NCI-H2029 (cell line): ENCODE measurements around the gene BLM.
"Not testable (repeated sequence)": the region's sequence is repeated elsewhere in the genome, so short reads cannot be mapped to it uniquely, and the experiment has no call there.

Source experiments
- DNase-seq: peaks from one replicate; lab custom pipeline; 2025; lab: John Stamatoyannopoulos, UW

Gene BLM

DNA sequence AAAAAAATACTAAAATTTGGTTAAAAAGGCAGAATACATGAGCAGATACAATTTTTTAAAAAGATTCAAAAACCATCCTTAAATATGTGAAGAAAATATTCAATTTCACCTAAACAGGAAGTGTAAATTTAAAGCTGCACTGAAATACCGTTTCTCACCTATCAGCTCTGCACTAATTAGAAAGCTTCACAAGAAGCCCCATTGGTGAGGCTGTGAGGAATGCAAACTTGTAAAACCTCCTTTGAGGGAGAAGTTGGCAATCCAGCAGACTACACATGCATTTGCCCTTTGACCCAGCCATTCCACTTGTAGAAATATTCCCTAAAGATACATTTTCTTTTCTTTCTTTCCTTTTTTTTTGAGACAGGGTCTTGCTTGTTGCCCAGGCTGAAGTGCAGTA lies 18.8 kb downstream of the BLM start:
- no peak for DNase-seq

DNA sequence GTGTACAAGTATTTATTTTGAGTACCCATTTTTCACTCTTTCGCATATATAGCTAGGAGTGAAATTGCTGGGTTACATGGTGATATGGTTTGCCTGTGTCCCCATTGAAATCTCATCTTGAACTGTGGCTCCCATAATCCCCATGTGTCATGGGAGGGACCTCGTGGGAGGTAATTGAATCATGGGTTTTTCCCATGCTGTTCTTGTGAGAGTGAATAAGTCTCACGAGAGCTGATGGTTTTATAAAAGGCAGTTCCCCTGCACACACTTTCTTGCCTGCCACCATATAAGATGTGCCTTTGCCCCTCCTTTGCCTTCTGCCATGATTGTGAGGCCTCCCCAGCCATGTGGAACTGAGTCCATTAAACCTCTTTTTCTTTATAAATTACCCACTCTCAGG lies 23.4 kb downstream of the BLM start:
- DNase-seq, result not testable (repeated sequence)

DNA sequence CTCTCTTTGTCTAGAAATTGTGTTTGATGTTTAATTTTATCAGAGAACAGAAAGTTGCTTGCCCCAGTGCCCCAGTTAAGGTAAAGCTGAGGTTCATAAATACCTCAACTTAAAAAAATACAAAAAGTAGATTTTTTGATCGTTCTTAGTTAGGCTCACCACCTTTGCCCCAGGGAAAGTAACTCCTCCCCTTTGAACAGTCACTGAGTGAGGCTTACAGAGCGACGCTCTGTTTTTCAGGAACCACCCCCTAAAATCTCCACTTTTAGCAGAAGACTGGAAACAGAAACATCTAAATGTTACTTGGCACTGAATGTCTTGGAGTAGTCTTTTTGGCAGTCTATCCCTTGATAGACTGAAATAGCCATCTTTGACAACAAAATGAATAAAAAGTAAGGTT lies 24.9 kb downstream of the BLM start:
- no peak for DNase-seq

DNA sequence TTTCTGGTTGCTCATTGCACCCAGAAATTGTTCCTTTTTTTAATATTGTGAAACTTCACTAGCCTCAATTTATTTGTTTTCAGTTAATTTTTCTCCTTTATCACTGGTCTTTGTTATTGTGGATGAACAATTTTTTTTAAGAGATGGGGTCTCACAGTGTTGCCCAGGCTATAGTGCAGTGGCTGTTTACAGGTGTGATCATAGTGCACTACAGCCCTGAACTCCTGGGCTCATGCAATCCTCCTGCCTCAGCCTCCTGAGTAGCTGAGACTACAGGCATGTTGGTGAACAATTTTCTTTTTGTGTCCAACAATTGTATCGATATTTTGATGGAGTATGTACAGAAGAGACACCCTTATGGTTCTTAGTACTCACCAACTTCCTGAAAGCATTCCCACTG lies 26.3 kb downstream of the BLM start:
- no peak for DNase-seq

DNA sequence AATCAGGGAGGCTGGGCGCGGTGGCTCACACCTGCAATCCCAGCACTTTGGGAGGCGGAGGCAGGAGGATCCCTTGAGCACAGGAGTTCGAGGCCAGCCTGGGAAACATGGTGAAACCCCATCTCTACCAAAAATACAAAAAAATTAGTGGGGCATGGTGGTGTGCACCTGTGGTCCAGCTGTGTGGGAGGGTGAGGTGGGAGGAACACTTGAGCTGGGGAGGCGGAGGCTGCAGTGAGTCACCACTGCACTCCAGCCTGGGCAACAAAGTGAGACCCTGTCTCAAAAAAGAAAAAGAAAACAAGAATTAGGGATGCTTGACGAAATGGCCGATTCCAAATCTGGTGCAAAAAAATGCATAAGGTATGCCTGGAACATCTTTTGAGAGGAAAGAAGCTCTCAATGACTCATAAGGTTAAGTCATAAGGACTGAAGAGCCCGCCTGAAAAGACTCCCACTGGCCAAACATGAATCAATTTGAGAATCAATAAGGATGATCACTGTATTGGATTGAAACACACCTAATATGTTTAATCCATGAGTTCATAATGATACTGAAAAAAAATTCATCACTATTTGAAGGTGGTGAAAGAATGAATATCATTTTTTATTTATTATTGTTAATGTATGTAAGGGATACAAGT lies 27.7 kb downstream of the BLM start:
- no peak for DNase-seq

DNA sequence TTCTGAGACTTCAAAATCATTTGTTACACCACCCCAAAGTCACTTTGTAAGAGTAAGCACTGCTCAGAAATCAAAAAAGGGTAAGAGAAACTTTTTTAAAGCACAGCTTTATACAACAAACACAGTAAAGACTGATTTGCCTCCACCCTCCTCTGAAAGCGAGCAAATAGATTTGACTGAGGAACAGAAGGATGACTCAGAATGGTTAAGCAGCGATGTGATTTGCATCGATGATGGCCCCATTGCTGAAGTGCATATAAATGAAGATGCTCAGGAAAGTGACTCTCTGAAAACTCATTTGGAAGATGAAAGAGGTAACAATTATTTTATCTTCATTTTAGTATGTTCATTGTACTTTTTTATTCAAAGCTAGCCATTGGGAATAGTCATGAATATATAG lies 32.6 kb downstream of the BLM start:
- DNase-seq, result no peak

DNA sequence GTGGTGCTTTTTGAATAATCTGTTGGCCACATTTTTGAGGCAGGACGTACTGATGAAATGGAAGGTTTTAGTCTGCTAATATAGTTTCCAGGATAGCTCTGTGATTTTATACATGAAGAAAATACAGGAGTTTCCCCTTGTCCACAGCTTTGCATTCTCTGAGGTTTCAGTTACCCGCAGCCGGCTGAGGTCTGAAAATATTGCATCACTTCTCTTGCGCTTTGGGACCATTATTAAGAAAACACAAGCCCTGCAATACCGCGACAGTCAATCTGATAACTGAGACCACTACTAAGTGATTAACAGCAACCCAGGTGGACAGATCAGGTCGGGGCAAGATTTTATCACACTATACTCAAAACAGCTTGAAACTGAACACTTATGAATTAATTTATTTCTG lies 33.0 kb downstream of the BLM start:
- DNase-seq, result no peak

DNA sequence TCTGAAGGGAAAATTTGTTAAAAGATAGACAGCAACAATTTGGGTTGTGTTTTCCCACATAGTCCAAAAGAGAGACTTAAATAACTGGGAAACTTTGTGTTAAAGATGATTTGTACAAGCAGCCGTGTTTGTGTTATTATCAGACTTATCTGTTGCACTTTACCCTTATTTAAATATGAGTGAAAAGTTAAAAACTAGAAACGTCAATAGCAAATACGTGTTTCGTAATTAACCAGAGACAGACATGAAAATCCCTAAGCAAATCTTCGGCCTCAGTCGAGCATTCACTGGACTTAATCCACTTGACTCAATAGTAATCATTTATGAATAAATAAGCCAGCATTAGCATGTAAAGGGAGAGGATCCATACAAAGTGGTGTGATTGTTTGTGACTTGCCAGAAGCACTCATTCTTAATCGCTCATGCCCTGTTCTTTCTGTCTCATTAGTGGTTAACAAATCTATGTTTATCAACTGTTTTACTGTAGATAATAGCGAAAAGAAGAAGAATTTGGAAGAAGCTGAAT lies 34.2 kb downstream of the BLM start:
- DNase-seq, result no peak

DNA sequence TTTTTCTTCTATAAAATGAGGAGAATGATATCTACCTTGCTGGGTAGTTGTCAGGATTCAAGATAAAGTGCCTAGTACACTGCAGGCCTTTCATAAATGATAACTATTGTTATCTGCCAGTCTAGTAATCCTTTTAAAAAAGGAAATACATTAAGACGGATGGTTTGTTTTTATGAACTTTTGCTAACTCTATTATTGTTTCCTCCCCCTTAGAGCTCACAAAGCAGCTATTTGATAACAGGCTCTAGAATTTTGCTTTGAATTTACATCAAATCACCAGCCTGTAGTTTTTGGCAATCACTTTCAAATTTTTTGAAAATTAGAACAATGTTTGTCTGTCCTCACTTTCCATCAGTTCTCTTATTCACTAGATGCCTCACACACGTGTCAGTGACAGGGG lies 39.8 kb downstream of the BLM start:
- no peak for DNase-seq

DNA sequence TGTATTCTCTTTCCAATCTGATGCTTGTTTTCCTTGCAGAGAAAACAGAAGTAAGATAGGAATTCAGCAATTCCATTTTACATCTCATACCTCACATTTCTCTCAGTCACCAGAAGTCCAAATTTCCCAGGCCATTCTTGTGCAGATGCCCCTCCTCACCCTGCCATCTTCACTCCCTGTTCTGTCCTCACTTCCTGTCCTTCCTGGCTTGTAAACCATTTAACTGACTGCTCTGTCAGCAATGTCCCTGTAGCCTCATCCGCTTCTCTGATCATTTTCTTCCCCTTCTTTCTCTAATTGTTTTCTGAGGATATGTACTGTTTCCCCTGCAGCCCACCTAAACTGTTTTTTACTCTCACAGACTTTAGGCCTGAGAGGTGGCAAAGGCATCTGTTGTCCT lies 40.3 kb downstream of the BLM start:
- no peak for DNase-seq

DNA sequence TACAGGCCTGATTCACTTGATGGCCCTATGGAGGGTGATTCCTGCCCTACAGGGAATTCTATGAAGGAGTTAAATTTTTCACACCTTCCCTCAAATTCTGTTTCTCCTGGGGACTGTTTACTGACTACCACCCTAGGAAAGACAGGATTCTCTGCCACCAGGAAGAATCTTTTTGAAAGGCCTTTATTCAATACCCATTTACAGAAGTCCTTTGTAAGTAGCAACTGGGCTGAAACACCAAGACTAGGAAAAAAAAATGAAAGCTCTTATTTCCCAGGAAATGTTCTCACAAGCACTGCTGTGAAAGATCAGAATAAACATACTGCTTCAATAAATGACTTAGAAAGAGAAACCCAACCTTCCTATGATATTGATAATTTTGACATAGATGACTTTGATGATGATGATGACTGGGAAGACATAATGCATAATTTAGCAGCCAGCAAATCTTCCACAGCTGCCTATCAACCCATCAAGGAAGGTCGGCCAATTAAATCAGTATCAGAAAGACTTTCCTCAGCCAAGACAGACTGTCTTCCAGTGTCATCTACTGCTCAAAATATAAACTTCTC lies 43.6 kb downstream of the BLM start:
- no peak for DNase-seq

DNA sequence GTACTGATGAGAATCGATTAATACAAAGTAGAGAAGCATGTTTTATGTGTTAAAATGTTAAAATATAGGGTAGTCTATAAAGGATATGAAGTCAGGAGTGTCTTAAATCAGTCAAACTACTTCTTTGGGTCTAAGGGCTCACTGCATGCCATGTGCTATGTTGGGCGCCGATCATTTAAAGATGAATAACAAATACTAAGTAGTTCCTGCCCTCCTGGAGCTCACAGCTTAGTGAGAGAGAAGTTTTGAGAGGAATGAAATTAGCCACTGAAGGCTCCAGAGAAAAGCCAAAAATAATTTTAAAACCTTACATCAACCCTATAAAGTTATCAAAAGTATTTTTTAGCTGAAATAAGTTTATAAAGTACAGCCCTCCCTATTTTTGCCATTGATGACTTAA lies 44.5 kb downstream of the BLM start:
- no peak for DNase-seq

DNA sequence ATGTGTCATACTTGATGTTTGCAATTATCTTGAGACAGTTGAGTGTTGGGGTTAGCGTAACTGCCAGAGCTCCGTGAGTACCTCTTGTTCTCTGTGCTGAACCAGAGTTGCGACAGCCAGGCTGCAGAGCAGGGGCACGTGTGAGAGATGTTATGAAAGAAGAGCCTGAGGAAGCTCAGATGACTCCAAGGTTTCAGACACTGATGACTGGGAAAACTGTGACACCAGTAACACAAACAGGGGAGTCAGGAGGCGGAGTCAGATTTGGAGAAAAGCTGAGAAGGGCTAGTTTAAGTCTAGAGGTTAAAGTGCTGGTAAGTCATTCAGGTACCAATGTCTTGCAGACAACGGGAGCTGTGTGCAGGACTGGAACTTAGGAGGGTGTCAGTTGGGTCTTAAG lies 45.0 kb downstream of the BLM start:
- DNase-seq, result no peak

DNA sequence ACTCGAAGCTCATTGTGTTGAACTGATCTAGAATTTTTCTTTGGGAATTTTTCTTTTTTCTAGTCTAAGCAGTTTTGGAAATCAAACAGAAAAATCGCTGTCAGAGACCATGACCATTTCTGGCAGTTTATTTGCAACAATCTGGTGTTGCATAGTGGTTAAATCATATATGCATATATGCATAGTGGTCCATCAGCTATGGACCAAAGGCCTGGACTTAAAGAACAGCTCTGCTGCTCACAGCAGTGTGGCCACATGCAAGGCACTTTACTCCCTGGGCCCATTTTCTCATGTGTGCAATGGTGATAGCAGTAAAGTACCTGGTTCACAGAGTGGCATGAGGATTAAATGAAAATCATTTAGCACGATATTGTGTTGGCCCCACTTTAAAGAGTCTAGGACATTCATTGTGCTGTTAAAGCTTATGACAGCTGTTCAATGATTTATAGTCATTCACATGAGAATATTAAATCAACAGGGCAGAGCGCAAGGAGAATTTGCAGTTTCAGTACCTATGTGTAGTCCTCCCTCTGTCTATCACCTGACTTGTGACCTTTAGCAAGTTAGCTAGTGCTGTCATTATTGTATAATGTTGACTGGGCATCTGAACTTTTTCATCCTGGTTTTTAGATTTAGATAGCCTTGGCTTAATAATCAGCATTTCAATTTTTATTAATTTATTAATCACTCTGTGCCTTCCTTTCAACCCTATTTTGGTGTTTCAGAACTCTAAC lies 46.4 kb downstream of the BLM start:
- DNase-seq, result no peak

DNA sequence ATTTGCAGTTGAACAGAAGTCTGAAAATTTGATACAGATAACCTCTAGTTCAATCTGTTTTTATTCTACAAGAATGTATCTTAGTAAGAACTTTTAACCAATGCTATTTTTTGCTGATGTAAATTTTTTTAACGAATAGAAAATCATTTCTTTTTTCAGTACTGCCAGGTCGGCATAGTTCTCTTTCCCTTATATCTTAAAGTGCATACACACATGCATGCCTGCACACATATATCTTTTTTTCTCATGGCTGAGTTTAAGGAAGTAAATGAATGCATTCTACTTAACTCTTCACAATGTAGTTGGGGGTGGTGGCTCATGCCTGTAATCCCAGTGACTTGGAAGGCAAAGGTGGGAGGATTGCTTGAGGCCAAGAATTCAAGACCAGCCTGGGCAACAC lies 48.4 kb downstream of the BLM start:
- DNase-seq, result no peak

DNA sequence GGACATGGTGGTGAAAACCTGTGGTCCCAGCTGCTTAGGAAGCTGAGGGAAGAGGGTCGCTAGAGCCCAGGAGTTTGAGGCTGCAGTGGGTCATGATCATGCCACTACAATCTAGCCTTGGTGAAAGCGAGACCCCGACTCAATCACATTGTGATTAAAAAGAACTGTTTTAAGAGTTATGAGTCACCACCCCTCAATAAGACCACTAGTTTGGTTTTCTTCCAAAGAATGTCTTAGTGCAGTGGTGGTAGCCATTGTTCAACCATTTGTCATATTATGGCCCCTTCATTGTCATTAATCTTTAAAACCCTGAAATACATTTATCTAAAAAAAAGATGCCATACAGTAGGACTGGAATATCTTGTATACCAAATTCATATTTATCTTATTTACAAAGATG lies 48.8 kb downstream of the BLM start:
- no peak for DNase-seq

DNA sequence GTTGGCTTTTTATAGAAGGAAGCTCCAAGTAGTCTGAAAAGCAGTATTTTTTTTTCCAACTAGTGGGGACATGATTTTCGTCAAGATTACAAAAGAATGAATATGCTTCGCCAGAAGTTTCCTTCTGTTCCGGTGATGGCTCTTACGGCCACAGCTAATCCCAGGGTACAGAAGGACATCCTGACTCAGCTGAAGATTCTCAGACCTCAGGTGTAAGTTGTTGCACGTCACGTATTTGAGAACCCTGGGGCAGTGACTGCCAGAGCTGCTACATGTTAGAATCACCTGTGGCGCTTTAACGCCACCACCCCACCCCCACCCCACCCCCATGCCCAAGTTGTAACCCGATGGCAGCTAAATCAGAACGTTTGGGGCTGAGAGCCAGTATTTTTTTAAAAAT lies 52.2 kb downstream of the BLM start:
- no peak for DNase-seq

DNA sequence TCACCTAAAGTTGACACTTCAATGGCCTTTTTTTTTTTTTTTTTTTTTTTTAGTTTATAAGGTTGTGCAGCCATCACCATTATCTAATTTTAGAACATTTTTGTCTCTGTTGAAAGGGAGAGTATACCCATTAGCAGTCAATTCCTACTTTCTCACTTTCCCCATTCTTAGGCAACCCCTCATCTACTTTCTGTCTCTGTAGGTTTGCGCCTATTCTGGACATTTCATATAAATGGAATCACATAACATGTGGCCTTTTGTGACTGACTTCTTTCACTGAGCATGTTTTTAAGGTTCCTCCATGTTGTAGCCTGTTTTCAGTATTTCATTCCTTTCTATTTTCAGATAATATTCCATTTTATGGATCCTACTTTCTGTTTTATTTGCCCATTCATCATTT lies 56.3 kb downstream of the BLM start:
- no peak for DNase-seq

DNA sequence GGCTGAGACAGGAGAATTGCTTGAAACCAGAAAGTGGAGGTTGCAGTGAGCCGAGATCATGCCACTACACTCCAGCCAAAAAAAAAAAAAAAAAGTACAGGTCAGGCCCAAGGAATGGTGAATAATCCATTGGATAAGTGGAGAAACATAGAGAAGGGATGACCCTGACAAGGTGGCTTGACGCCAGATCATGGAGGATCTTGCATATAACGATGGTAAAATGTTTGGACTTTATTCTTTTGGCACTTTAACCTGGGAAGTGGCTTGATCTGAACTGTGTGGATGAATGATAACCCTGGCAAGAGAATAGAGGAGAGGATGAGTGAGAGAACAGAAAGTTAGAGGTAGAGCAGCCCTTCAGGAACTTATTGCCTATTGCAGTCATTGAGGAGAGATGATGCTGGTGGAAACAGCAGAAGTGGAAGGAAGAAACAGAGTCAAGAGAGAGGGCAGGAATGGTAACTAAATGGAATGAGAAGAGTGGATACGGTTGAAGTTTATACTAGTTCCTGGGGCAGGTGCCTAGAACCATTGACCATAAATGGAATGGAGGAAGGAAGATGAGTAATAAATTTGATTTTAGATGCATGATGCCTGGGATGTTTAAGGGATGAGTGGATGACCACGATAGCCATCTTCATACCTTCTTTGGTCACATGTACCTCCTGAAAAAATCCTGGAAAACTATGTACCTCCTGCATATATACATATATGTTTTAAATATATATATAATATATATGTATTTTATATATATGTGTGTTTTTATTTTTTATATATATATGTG lies 57.8 kb downstream of the BLM start:
- DNase-seq, result no peak

DNA sequence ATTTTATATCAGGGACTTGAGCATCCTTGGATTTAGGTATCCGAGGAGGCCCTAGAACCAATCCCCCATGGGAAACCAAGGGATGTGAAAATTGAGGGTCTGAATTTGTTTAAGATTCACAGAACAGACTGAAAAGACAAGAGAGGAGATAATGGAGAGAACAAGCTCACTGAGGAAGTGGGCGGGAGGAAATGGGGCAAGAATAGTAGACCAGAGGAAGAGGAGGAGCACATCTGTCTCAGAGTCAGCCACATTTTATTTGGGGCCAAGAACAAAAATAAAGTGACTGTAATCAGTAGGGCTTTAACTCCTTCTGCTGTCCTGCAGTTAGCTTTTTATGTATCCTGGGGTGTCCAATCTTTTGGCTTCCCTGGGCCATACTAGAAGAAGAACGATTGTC lies 63.8 kb downstream of the BLM start:
- DNase-seq, result no peak

DNA sequence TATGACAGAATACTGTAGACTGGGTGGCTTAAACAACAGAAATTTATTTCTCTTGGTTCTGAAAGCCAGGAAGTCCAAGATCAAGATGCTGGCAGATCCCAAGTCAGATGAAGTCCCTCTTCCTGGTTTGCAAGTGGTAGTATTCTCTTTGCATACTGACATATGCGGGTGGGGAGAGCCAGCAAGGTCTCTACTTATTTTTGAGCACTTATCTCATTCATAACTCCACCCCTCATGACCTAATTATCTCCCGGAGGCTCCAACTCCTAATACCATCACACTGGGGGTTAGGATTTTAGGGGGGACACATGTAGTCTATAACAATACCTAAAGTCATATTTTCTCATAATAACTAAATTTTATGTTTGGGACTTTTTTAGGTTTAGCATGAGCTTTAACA lies 65.3 kb downstream of the BLM start:
- no peak for DNase-seq

DNA sequence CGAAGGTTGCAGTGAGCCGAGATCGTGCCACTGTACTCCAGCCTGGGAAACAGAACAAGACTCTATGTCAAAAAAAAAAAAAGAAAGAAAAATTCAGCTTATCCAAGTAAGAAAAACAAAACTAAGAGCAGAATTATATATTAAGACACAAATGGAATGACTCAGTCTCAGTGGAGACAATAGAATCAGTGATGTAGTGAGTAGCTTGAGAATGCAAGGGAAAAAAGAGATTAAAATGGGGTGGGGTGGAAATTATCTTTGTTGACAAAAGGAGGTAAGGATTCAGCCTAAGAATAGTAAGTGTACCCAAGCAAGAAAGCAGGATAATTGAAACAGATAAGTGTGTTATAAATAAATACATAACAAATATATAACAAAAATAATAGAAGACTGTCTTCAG lies 70.7 kb downstream of the BLM start:
- DNase-seq, result no peak

DNA sequence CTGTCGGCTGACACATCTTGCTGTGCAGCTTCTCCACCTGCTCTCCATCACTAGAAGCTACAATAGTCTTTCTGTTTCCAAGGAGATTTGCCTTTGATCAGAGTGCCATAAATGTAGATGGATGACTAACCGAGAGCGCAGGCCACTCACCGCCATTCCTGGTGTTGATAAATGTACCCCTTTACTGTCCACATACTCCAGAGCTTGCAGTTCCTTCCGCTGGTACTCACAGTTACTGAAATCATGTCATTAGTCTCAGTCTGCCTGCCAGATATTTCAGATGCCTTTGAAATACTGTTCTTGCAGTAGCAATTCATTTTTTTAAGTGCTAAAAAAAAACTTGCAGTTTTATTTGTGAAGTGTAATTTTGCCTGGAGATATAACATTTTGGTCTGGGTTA lies 72.3 kb downstream of the BLM start:
- no peak for DNase-seq
